ENCODE data around the gene NBEA.

DNA sequence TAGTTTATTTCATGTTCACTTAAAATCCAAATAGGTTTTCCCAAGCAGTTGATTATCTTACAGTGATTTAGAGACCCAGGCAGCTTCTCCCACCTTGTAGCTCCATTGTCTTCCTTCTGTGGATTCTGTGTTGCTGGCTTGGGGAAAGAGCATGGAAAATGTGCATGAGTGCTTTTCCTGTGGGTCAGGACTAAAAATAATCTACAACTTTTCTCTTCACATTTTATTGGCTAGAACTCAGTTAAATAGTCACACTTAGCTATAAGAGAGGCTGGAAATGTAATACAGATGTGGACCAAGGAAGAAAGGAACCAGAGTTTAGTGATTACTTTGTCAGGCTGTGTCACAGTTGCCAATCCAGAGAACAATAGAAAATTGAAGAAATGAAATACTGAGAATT is 198.8 kb downstream of the NBEA start:
- TF ChIP-seq, protein P1, sequence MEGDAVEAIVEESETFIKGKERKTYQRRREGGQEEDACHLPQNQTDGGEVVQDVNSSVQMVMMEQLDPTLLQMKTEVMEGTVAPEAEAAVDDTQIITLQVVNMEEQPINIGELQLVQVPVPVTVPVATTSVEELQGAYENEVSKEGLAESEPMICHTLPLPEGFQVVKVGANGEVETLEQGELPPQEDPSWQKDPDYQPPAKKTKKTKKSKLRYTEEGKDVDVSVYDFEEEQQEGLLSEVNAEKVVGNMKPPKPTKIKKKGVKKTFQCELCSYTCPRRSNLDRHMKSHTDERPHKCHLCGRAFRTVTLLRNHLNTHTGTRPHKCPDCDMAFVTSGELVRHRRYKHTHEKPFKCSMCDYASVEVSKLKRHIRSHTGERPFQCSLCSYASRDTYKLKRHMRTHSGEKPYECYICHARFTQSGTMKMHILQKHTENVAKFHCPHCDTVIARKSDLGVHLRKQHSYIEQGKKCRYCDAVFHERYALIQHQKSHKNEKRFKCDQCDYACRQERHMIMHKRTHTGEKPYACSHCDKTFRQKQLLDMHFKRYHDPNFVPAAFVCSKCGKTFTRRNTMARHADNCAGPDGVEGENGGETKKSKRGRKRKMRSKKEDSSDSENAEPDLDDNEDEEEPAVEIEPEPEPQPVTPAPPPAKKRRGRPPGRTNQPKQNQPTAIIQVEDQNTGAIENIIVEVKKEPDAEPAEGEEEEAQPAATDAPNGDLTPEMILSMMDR (IDR thresholded peaks at IDR 0.05; ENCODE audit: poor library complexity) = no peak
- no peak for TF ChIP-seq EZH2phosphoT487 (IDR thresholded peaks at IDR 0.05; ENCODE audit: low read depth, severe bottlenecking, unreplicated experiment)

Data from hepatocyte (in vitro differentiated cells).